RWPE2 (cell line): ENCODE data around the gene GEN1.

Source experiments
- ATAC-seq: fragments of 200-7000 bp; cut with Tn5 transposase; 3 replicates; pipeline ENCODE4 v1.9.1; 2021; ENCODE audit warnings: low read depth
- DNase-seq: peaks from one replicate; pipeline ENCODE4 v3.0.0-alpha.2; 2020; ENCODE audit warnings: low spot score
- H3K27ac ChIP-seq: fragments of 450-650 bp; 2 replicates; pipeline ENCODE4 v1.5.1; 2017; ENCODE audit warnings: mild to moderate bottlenecking; ENCODE audit not compliant: poor library complexity, severe bottlenecking
- H3K27me3 ChIP-seq: fragments of 250-450 bp; sonication (Bioruptor Pico); 2 replicates; pipeline ENCODE4 v1.5.1; 2021; ENCODE audit warnings: mild to moderate bottlenecking, moderate library complexity; ENCODE audit not compliant: insufficient read depth, poor library complexity, severe bottlenecking
- H3K36me3 ChIP-seq: fragments of 250-450 bp; sonication (Bioruptor Pico); 2 replicates; pipeline ENCODE4 v1.5.1; 2020; ENCODE audit warnings: low read depth, mild to moderate bottlenecking, moderate library complexity
- H3K4me1 ChIP-seq: fragments of 250-450 bp; sonication (Bioruptor Pico); 2 replicates; pipeline ENCODE4 v1.5.1; 2021; ENCODE audit warnings: mild to moderate bottlenecking, moderate library complexity; ENCODE audit not compliant: insufficient read depth, poor library complexity, severe bottlenecking
- H3K4me3 ChIP-seq: fragments of 250-450 bp; sonication (Bioruptor Pico); 2 replicates; pipeline ENCODE4 v1.5.1; 2021; ENCODE audit warnings: mild to moderate bottlenecking, moderate library complexity; ENCODE audit not compliant: severe bottlenecking
- H3K9me3 ChIP-seq: fragments of 250-450 bp; sonication (Bioruptor Pico); 2 replicates; pipeline ENCODE4 v1.5.1; 2021; ENCODE audit warnings: mild to moderate bottlenecking, moderate library complexity; ENCODE audit not compliant: severe bottlenecking
- CTCF ChIP-seq: fragments of 450-650 bp; IDR thresholded peaks from one replicate; pipeline ENCODE4 v1.5.1; 2017; ENCODE audit warnings: mild to moderate bottlenecking, moderate library complexity; ENCODE audit not compliant: poor library complexity, severe bottlenecking

The GEN1 gene

GRCh38 chr2:17781482-17781881 lies 27.5 kb downstream of the GEN1 start:
- Histone ChIP-seq H3K9me3 (no peaks in the 10 kb centered on the region), H3K27ac (no peak overlapping the region), H3K27me3 (no peaks in the 10 kb centered on the region), H3K36me3 (peaks cover 55% of the 10 kb centered on the region), H3K4me3 (no peak overlapping the region), H3K4me1 (no peaks in the 10 kb centered on the region)
- TF ChIP-seq CTCF, result no peak
- DNase-seq (no peak), ATAC-seq (no peak)

- Histone ChIP-seq H3K4me3 (no peak overlapping the region), H3K4me1 (no peaks in the 10 kb centered on the region), H3K9me3 (no peaks in the 10 kb centered on the region), H3K27ac (no peak overlapping the region), H3K27me3 (no peaks in the 10 kb centered on the region), H3K36me3 (peaks cover 8% of the 10 kb centered on the region)
- ATAC-seq (no peak), DNase-seq (no peak)
- no peak for TF ChIP-seq CTCF
Observed at GRCh38 chr2:17786727-17787126, 32.8 kb downstream of the GEN1 start.

GRCh38 chr2:17788773-17789172 lies 34.8 kb downstream of the GEN1 start:
- no peak for TF ChIP-seq CTCF
- Histone ChIP-seq H3K4me3 (no peak overlapping the region), H3K4me1 (no peaks in the 10 kb centered on the region), H3K27me3 (no peaks in the 10 kb centered on the region), H3K36me3 (no peaks in the 10 kb centered on the region), H3K9me3 (no peaks in the 10 kb centered on the region), H3K27ac (no peak overlapping the region)
- DNase-seq, result no peak
- ATAC-seq, result no peak

- Histone ChIP-seq H3K27me3 (no peaks in the 10 kb centered on the region), H3K4me3 (no peak overlapping the region), H3K27ac (no peak overlapping the region), H3K36me3 (no peaks in the 10 kb centered on the region), H3K4me1 (no peaks in the 10 kb centered on the region), H3K9me3 (no peaks in the 10 kb centered on the region)
- DNase-seq, result no peak
- TF ChIP-seq CTCF, result no peak
- ATAC-seq, result no peak
Observed at GRCh38 chr2:17790536-17790935, 36.6 kb downstream of the GEN1 start.

- ATAC-seq, result no peak
- Histone ChIP-seq H3K27me3 (no peaks in the 10 kb centered on the region), H3K9me3 (no peaks in the 10 kb centered on the region), H3K27ac (no peak overlapping the region), H3K36me3 (no peaks in the 10 kb centered on the region), H3K4me3 (no peak overlapping the region), H3K4me1 (no peaks in the 10 kb centered on the region)
- DNase-seq, result no peak
- TF ChIP-seq CTCF, result no peak
Observed at GRCh38 chr2:17791121-17791816, 37.3 kb downstream of the GEN1 start.
